Measurements from ENCODE around the gene AGBL2. TPM values are rescaled to one million over a fixed set of nuclear protein-coding genes. Genes with fewer than 3 reads are reported as not detected.
"Not testable (repeated sequence)": the region's sequence is repeated elsewhere in the genome, so short reads cannot be mapped to it uniquely, and the experiment has no call there.

The AGBL2 gene
- total RNA-seq (ENCODE audit: low replicate concordance): 0.90 and 1.4 TPM in 2 replicates

GRCh38 chr11:47715082-47715669 lies at the start of gene AGBL2:
AGBL2 (minus strand) TSS chr11:47715369; CDS start chr11:47714650, 719 bp downstream.
- H3K4me3 ChIP-seq (ENCODE audit: low read depth, low read length): peak within 1 kb of the TSS; percentile 84
- TF ChIP-seq CTCF (IDR thresholded peaks at IDR 0.05; ENCODE audit: insufficient read depth, low read length): no peak
- peak; percentile 49 for DNase-seq (ENCODE audit: low read depth)

GRCh38 chr11:47759291-47759690 lies 44.1 kb upstream of the AGBL2 start:
- not testable (repeated sequence) for H3K4me3 ChIP-seq (ENCODE audit: low read depth, low read length); DNase-seq (ENCODE audit: low read depth)

GRCh38 chr11:47756208-47756607 lies 41.0 kb upstream of the AGBL2 start:
- DNase-seq (ENCODE audit: low read depth): no peak
- no peak for TF ChIP-seq CTCF (IDR thresholded peaks at IDR 0.05; ENCODE audit: insufficient read depth, low read length)
- H3K4me3 ChIP-seq (ENCODE audit: low read depth, low read length): no peak overlapping the region

GRCh38 chr11:47750725-47751124 lies 35.6 kb upstream of the AGBL2 start:
- TF ChIP-seq CTCF (IDR thresholded peaks at IDR 0.05; ENCODE audit: insufficient read depth, low read length): no peak
- no peak for DNase-seq (ENCODE audit: low read depth)
- no peak overlapping the region for H3K4me3 ChIP-seq (ENCODE audit: low read depth, low read length)

- not testable (repeated sequence) for DNase-seq (ENCODE audit: low read depth); H3K4me3 ChIP-seq (ENCODE audit: low read depth, low read length)
Measured at GRCh38 chr11:47742494-47742893, 27.3 kb upstream of the AGBL2 start.

- not testable (repeated sequence) for H3K4me3 ChIP-seq (ENCODE audit: low read depth, low read length); DNase-seq (ENCODE audit: low read depth)
Measured at GRCh38 chr11:47737817-47738216, 22.6 kb upstream of the AGBL2 start.

- no peak for DNase-seq (ENCODE audit: low read depth)
- no peak for TF ChIP-seq CTCF (IDR thresholded peaks at IDR 0.05; ENCODE audit: insufficient read depth, low read length)
Measured at GRCh38 chr11:47732271-47732670, 17.1 kb upstream of the AGBL2 start.

GRCh38 chr11:47731475-47731874 lies 16.3 kb upstream of the AGBL2 start:
- no peak for DNase-seq (ENCODE audit: low read depth)
- no peak for TF ChIP-seq CTCF (IDR thresholded peaks at IDR 0.05; ENCODE audit: insufficient read depth, low read length)

More at GRCh38 chr11:47732271-47732670, 17.1 kb upstream of the AGBL2 start:
- H3K4me3 ChIP-seq (ENCODE audit: low read depth, low read length): no peak overlapping the region

More at GRCh38 chr11:47731475-47731874, 16.3 kb upstream of the AGBL2 start:
- H3K4me3 ChIP-seq (ENCODE audit: low read depth, low read length): no peak overlapping the region
